ENCODE results near the gene ARMC5. TPM values are rescaled to one million over a fixed set of nuclear protein-coding genes. Genes with fewer than 3 reads are reported as not detected.

The ARMC5 gene
- polyA plus RNA-seq, 2 of the 4 experiments (the other 2 are of a cell fraction) = 3.2 to 6.1 TPM

GRCh38 chr16:31489298-31489564, 29.9 kb downstream of the ARMC5 start:
- no peak overlapping the region for H3K4me2 ChIP-seq
- no peak for FAIRE-seq
- TF ChIP-seq GATA3 (IDR thresholded peaks at IDR 0.05; ENCODE audit: borderline replicate concordance) (no peak), REST (IDR thresholded peaks at IDR 0.05) (no peak), NFE2L2 (conservative IDR thresholded peaks at IDR 0.05; ENCODE audit: low read length) (no peak), BCL3 (IDR thresholded peaks at IDR 0.05) (no peak), MYC (IDR thresholded peaks at IDR 0.05; ENCODE audit: borderline replicate concordance, low read length) (no peak), HOXA7 (CRISPR knock-in tag; IDR thresholded peaks at IDR 0.05) (no peak), MAX (IDR thresholded peaks at IDR 0.05) (no peak), ZC3H11A (IDR thresholded peaks at IDR 0.05) (no peak), ZFP36 (IDR thresholded peaks at IDR 0.05; ENCODE audit: borderline replicate concordance, partially characterized antibody) (no peak), BHLHE40 (IDR thresholded peaks at IDR 0.05; ENCODE audit: low read depth, low read length) (no peak), NPAS2 (CRISPR knock-in tag; IDR thresholded peaks at IDR 0.05; ENCODE audit: borderline replicate concordance) (no peak), CEBPB (IDR thresholded peaks at IDR 0.05) (no peak), ELK1 (IDR thresholded peaks at IDR 0.05; ENCODE audit: low read depth, low read length) (no peak), POLR2A (IDR thresholded peaks at IDR 0.05; ENCODE audit: low read length) (no peak)

GRCh38 chr16:31489616-31490584, 30.6 kb downstream of the ARMC5 start:
- ChIA-PET POLR2A (interaction anchor here (0.8 to 1.2 kb wide), 3 partner anchors 10 to 30 kb away, joined by 3 to 4 read pairs (median 3); partner anchors contain the start of gene ARMC5), CTCF (interaction anchor here (1.1 to 1.2 kb wide), 2 partner anchors 10 to 29 kb away, joined by 4 to 5 read pairs; no protein-coding TSS in a partner anchor)
- FAIRE-seq (no peak), DNase-seq (ENCODE audit: low read depth in 1 of 2, low spot score in 1 of 2) (no peak), ATAC-seq (no peak)
- TF ChIP-seq ZC3H11A (IDR thresholded peaks at IDR 0.05) (no peak), KDM5A (IDR thresholded peaks at IDR 0.05) (no peak), USF2 (IDR thresholded peaks at IDR 0.05) (no peak), CHD2 (IDR thresholded peaks at IDR 0.05; ENCODE audit: low read length, partially characterized antibody) (no peak), NPAS2 (CRISPR knock-in tag; IDR thresholded peaks at IDR 0.05; ENCODE audit: borderline replicate concordance) (no peak), FOSL2 (IDR thresholded peaks at IDR 0.05) (no peak), FOSL2 (CRISPR knock-in tag; IDR thresholded peaks at IDR 0.05) (no peak), POLR2AphosphoS2 (conservative IDR thresholded peaks at IDR 0.05; ENCODE audit: low read length) (no peak)
- H3K4me1 ChIP-seq = peaks cover 7% of the 10 kb centered on the region; the same call in 2 of the 3 replicates
- H3K9me3 ChIP-seq = no peaks in the 10 kb centered on the region
- H3K4me2 ChIP-seq = no peak overlapping the region
- no peak overlapping the region for H3K27ac ChIP-seq
- 90% methylated on average over 19 of the region's 22 CpGs for WGBS (ENCODE audit: missing lambda C conversion rate)
- H3K4me3 ChIP-seq = no peak overlapping the region

More at GRCh38 chr16:31489298-31489564, 29.9 kb downstream of the ARMC5 start:
- ATAC-seq (no peak), DNase-seq (ENCODE audit: low read depth in 1 of 2, low spot score in 1 of 2) (no peak)
- Histone ChIP-seq H3K27ac (no peak overlapping the region), H3K4me1 (peaks cover 13% of the 10 kb centered on the region; the same call in 2 of the 3 replicates), H3K9me3 (no peaks in the 10 kb centered on the region), H3K4me3 (no peak overlapping the region)
- POLR2A ChIA-PET = interaction anchor here (1.0 kb wide), 1 partner anchor 9 kb away, joined by 4 read pairs; no protein-coding TSS in a partner anchor
- CTCF ChIA-PET = no interaction called here
- 78% methylated on average over 7 of the region's 7 CpGs for WGBS (ENCODE audit: missing lambda C conversion rate)

Data from A549 (cell line).